HG03558 (cell line): ENCODE data around the gene OGA.

ENCODE experiments used
- ATAC-seq: cut with Tn5 transposase; IDR thresholded peaks from one replicate; pipeline ENCODE4 v1.9.1; 2021; ENCODE audit warnings: moderate number of reproducible peaks; ENCODE audit not compliant: unreplicated experiment; ENCODE audit errors: extremely low read depth

Gene OGA

GRCh38 chr10:101766306-101766705 is 51.9 kb downstream of the OGA start:
- no peak for ATAC-seq

GRCh38 chr10:101763141-101763846 is 55.0 kb downstream of the OGA start:
- no peak for ATAC-seq

- ATAC-seq = no peak
Measured at GRCh38 chr10:101762736-101763135, 55.5 kb downstream of the OGA start.

- ATAC-seq = no peak
Measured at GRCh38 chr10:101761226-101761625, 57.0 kb downstream of the OGA start.

GRCh38 chr10:101760510-101760909 is 57.7 kb downstream of the OGA start:
- no peak for ATAC-seq

- no peak for ATAC-seq
Measured at GRCh38 chr10:101759309-101760247, 58.7 kb downstream of the OGA start.

- ATAC-seq = no peak
Measured at GRCh38 chr10:101758858-101759257, 59.4 kb downstream of the OGA start.

GRCh38 chr10:101752241-101752640 is 66.0 kb downstream of the OGA start:
- no peak for ATAC-seq

- ATAC-seq = no peak
Measured at GRCh38 chr10:101749047-101750016, 68.9 kb downstream of the OGA start.

- ATAC-seq = no peak
Measured at GRCh38 chr10:101748496-101748895, 69.7 kb downstream of the OGA start.

GRCh38 chr10:101745074-101745696 is 73.1 kb downstream of the OGA start:
- no peak for ATAC-seq

GRCh38 chr10:101744267-101744666 is 74.0 kb downstream of the OGA start:
- no peak for ATAC-seq

GRCh38 chr10:101741938-101742337 is 76.3 kb downstream of the OGA start:
- ATAC-seq = no peak

- no peak for ATAC-seq
Measured at GRCh38 chr10:101736666-101737065, 81.6 kb downstream of the OGA start.
